Ascending aorta (tissue), 2 donors: ENCODE data around the gene TUBB2B. TPM values are rescaled to one million over a fixed set of nuclear protein-coding genes. Genes with fewer than 3 reads are reported as not detected.

Experiments
- DNase-seq, 2 donors: peaks; one replicate each; pipeline ENCODE4 v3.0.0-alpha.2; 2019; ENCODE audit warnings: low spot score in 2 of 2
- H3K27ac ChIP-seq, 2 donors: fragments of 200-600 bp; sonication (generic); one replicate each; pipeline ENCODE4 v1.5.1; 2016 to 2017; ENCODE audit warnings: mild to moderate bottlenecking in 1 of 2
- H3K27me3 ChIP-seq: fragments of 200-600 bp; sonication (generic); one replicate; pipeline ENCODE4 v1.5.1; 2017
- H3K36me3 ChIP-seq, 2 donors: fragments of 200-600 bp; sonication (generic); one replicate each; pipeline ENCODE4 v1.5.1; 2016
- H3K4me1 ChIP-seq, 2 donors: fragments of 200-600 bp; sonication (generic); one replicate each; pipeline ENCODE4 v1.5.1; 2016 to 2017; ENCODE audit warnings: mild to moderate bottlenecking in 1 of 2
- H3K4me3 ChIP-seq, 2 donors: fragments of 200-600 bp; sonication (generic); one replicate each; pipeline ENCODE4 v1.5.1; 2016 to 2017; ENCODE audit warnings: mild to moderate bottlenecking in 1 of 2
- H3K9me3 ChIP-seq, 2 donors: fragments of 200-600 bp; sonication (generic); one replicate each; pipeline ENCODE4 v1.5.1; 2016
- intact Hi-C: fragments of 100-400 bp; cut with DNase I; formaldehyde crosslinking; loops from one replicate; pipeline ENCODE4 v1.15.1; 2023
- total RNA-seq: library from RNA; depleted of rRNA; stranded (reverse); fragments of >200 nt; gene quantifications from one replicate; pipeline ENCODE4 v1.1.0, GENCODE V29; 2016
- TF ChIP-seq, protein P1 (sequence below), 3 experiments: fragments of 200-600 bp in 2 of 3; fragments of 450-650 bp in 1 of 3; sonication (generic) in 2 of 3; IDR thresholded peaks; one replicate each; pipeline ENCODE4 v1.5.1; 2016 to 2019; ENCODE audit warnings: antibody characterized with exemption in 3 of 3, mild to moderate bottlenecking in 1 of 3, moderate library complexity in 1 of 3

TUBB2B gene
- total RNA-seq, 1 donor from 2014 or later = not detected

DNA sequence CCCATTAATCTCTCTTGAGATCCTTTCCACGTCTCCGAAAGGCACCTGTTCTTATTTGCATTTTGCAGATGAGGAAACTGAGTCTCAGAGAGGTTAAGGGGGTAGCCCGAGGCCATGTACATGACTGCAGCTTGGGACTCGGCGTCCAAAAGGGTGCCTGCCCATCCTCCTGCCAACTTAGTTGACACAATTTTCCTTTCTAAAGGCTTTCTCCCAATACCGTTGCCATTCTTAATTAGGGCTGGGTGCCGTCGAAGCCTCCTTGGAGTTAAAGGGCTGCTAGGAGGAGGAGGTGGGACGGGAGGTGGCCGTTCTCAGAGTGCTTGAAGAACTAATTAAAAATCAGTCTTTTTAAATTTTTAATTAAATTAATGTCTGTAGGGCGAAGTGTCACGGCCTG is 30.7 kb upstream of the TUBB2B start:
- intact Hi-C loops = loop anchor here (2.0 to 10.0 kb wide), 2 partner anchors 131 to 263 kb away; partner anchors contain the start of gene NQO2
- Histone ChIP-seq H3K4me3 (peak overlapping the region; percentile 69 to 83), H3K27ac (no peak overlapping the region), H3K9me3 (no peaks in the 10 kb centered on the region), H3K27me3 (no peaks in the 10 kb centered on the region), H3K4me1 (peaks cover 3 to 15% of the 10 kb centered on the region in 2 donors), H3K36me3 (no peaks in the 10 kb centered on the region)
- TF ChIP-seq, protein P1, sequence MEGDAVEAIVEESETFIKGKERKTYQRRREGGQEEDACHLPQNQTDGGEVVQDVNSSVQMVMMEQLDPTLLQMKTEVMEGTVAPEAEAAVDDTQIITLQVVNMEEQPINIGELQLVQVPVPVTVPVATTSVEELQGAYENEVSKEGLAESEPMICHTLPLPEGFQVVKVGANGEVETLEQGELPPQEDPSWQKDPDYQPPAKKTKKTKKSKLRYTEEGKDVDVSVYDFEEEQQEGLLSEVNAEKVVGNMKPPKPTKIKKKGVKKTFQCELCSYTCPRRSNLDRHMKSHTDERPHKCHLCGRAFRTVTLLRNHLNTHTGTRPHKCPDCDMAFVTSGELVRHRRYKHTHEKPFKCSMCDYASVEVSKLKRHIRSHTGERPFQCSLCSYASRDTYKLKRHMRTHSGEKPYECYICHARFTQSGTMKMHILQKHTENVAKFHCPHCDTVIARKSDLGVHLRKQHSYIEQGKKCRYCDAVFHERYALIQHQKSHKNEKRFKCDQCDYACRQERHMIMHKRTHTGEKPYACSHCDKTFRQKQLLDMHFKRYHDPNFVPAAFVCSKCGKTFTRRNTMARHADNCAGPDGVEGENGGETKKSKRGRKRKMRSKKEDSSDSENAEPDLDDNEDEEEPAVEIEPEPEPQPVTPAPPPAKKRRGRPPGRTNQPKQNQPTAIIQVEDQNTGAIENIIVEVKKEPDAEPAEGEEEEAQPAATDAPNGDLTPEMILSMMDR (IDR thresholded peaks at IDR 0.05) = no peak
- DNase-seq = no peak

DNA sequence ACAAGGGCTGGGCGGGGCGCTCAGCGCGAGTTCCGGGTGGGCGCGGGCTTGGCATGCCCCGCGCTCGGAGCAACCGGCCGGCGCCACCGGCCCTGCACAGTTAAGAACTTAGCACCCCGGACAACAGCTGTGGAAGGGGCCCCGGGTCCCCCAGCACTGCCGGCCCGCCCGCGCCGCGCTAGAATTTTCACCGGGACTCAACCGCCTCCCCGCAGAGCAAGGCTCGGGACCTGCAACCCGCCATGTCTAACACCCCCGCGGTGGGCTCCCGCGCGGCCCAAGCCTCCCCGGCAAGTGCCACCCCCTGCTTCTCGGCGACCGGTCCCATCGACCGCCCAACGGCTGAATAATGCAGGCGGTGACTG is 26.1 kb upstream of the TUBB2B start:
- Histone ChIP-seq H3K36me3 (no peaks in the 10 kb centered on the region), H3K9me3 (no peaks in the 10 kb centered on the region), H3K27ac (no peak overlapping the region), H3K4me1 (peaks cover 0 to 4% of the 10 kb centered on the region in 2 donors), H3K4me3 (no peak overlapping the region), H3K27me3 (no peaks in the 10 kb centered on the region)
- TF ChIP-seq, protein P1 (IDR thresholded peaks at IDR 0.05) = no peak
- intact Hi-C loops = loop anchor here (10.0 kb wide), 1 partner anchor 259 kb away; the partner anchor contains the start of gene NQO2
- DNase-seq = no peak

DNA sequence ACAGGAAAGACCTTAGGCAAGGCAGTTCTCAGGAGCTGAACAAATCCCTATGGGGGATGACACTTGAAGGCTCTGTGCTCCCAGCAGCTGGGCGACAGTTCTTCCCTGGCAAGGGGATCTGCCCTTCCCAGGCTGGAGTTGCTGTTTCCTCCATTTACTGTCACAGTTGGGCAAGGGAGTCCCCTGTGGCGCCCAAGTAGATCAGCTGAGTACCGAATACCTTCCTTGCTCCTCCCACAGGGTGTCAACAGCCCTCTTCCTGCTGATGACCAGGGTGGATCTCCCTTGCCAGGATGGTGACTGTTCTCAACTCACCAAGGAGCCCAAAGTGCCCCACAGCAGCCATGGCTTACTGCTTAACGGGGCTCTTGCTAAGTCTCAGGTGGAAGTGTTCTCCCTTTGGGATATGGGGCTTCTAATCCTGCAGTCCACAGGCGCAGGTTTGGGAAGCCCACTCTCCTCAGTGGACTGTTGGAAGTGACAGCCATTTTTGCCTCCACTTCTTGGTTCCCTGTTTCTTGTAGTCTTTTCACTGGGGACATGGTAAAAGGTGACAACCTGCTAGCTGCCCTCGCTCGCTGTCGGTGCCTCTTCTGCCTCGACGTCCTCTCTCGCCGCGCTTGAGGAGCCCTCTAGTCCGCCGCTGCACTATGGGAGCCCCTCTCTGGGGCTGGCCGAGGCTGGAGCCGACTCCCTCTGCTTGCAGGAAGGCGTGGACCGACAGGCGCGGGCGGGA is 25.6 kb upstream of the TUBB2B start:
- Histone ChIP-seq H3K36me3 (no peaks in the 10 kb centered on the region), H3K9me3 (no peaks in the 10 kb centered on the region), H3K4me3 (no peak overlapping the region), H3K27me3 (no peaks in the 10 kb centered on the region), H3K27ac (no peak overlapping the region), H3K4me1 (no peaks in the 10 kb centered on the region)
- intact Hi-C loops = loop anchor here (10.0 kb wide), 1 partner anchor 258 kb away; the partner anchor contains the start of gene NQO2
- DNase-seq = no peak
- TF ChIP-seq, protein P1 (IDR thresholded peaks at IDR 0.05) = no peak

DNA sequence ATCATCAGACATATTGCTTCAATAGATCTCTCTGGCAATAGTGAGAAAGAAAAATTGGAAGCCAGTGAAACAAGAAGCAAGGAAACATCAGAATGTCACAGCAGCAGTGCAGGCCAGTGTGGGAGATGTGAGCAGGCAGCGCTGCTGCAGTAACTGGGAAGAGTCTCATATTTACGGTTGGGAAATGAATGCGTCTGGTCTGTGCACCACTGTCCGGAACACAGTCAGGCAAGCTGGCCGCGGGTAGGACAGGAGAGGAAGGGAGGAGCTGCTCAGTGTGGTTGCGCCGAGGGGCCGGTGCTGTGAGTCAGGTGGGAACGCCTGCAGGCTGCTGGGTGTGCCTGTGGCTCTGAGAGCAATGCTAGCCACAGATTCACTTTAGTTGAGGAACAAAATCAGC is 24.9 kb upstream of the TUBB2B start:
- intact Hi-C loops = loop anchor here (10.0 kb wide), 1 partner anchor 258 kb away; the partner anchor contains the start of gene NQO2
- Histone ChIP-seq H3K4me3 (no peak overlapping the region), H3K9me3 (no peaks in the 10 kb centered on the region), H3K36me3 (no peaks in the 10 kb centered on the region), H3K27me3 (no peaks in the 10 kb centered on the region), H3K27ac (no peak overlapping the region), H3K4me1 (peaks cover 0 to 4% of the 10 kb centered on the region in 2 donors)
- TF ChIP-seq, protein P1 (IDR thresholded peaks at IDR 0.05) = no peak
- no peak for DNase-seq

DNA sequence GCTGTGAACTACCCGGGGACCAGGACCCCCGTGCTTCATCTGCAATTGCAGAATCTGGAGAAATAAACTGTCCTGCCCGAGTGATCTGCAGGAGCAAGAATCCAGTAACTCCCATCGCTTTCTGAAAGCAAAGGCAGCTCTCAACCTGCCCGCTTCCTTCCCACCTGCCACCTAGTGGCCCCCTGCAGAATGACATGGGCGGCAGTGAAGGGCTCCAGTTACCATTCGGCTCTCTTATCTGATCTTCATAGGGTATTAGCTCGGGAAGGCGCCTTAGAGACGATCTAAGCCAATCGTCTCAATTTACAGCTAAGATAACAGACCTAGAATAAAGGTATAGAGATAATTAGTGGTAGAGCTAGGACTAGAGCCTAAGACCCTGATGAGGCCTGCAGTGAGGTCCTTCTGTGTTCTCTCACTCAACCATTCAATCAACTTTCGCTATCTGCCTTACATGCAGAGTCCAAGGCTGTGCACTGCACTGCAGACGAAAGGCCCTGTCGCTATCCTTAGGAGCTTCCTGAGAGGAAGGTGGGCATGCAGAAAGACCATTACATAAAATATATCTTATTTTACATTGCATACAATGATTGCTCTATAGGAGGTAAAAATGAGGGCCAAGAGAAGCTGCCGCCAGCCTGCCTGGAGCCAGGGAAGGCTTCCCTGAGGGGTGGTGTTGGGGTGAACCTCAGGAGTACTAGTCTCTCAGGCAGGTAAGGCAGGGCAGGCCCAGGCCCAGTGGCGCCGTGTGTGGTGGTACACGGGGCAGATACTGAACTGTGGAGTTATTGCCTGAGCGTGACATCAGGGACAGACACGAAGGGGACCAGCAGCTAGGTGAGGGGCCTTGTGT is 24.2 kb upstream of the TUBB2B start:
- no peaks in the 10 kb centered on the region for H3K36me3 ChIP-seq
- H3K4me3 ChIP-seq = no peak overlapping the region
- TF ChIP-seq, protein P1 (IDR thresholded peaks at IDR 0.05) = peak; percentile 89 to 97 (median 96)
- H3K27me3 ChIP-seq = no peaks in the 10 kb centered on the region
- peak in 1 of 2 donors; percentile 91 for DNase-seq
- no peaks in the 10 kb centered on the region for H3K9me3 ChIP-seq
- intact Hi-C loops = loop anchor here (1.0 to 10.0 kb wide), 4 partner anchors 17 to 257 kb away; partner anchors contain the start of genes NQO2 and TUBB2A
- peaks cover 0 to 4% of the 10 kb centered on the region in 2 donors for H3K4me1 ChIP-seq
- no peak overlapping the region for H3K27ac ChIP-seq
